ENCODE measurements around the gene NPHP1.
"Not testable (repeated sequence)": the region's sequence is repeated elsewhere in the genome, so short reads cannot be mapped to it uniquely, and the experiment has no call there.

Gene NPHP1

GRCh38 chr2:110157153-110157793, 47.5 kb downstream of the NPHP1 start:
- Histone ChIP-seq H3K27me3 (ENCODE audit: control insufficient read depth, insufficient read depth, low read length, poor library complexity, severe bottlenecking) (no peaks in the 10 kb centered on the region), H3K27ac (ENCODE audit: insufficient read depth, low read depth, low read length, poor library complexity, severe bottlenecking) (no peak overlapping the region), H3K4me1 (ENCODE audit: control insufficient read depth, insufficient read depth, low read length) (no peaks in the 10 kb centered on the region), H3K36me3 (ENCODE audit: control insufficient read depth, insufficient read depth, low read length) (no peaks in the 10 kb centered on the region), H3K4me3 (ENCODE audit: insufficient read depth, low read depth, low read length) (no peak overlapping the region), H3K9me3 (ENCODE audit: control insufficient read depth, low read length) (peaks cover 6% of the 10 kb centered on the region)
- 57 to 58% methylated on average over 3 to 4 of the region's 4 CpGs for WGBS, 2 experiments

- H3K27me3 ChIP-seq (ENCODE audit: control insufficient read depth, insufficient read depth, low read length, poor library complexity, severe bottlenecking); H3K4me1 ChIP-seq (ENCODE audit: control insufficient read depth, insufficient read depth, low read length); H3K27ac ChIP-seq (ENCODE audit: insufficient read depth, low read depth, low read length, poor library complexity, severe bottlenecking); H3K36me3 ChIP-seq (ENCODE audit: control insufficient read depth, insufficient read depth, low read length); H3K4me3 ChIP-seq (ENCODE audit: insufficient read depth, low read depth, low read length); H3K9me3 ChIP-seq (ENCODE audit: control insufficient read depth, low read length): not testable (repeated sequence)
- 92 to 93% methylated on average over 4 of the region's 4 CpGs for WGBS, 2 experiments
Measured at GRCh38 chr2:110154828-110155227, 50.0 kb downstream of the NPHP1 start.

- not testable (repeated sequence) for H3K4me3 ChIP-seq (ENCODE audit: insufficient read depth, low read depth, low read length); H3K4me1 ChIP-seq (ENCODE audit: control insufficient read depth, insufficient read depth, low read length); H3K9me3 ChIP-seq (ENCODE audit: control insufficient read depth, low read length); H3K27ac ChIP-seq (ENCODE audit: insufficient read depth, low read depth, low read length, poor library complexity, severe bottlenecking); H3K27me3 ChIP-seq (ENCODE audit: control insufficient read depth, insufficient read depth, low read length, poor library complexity, severe bottlenecking); H3K36me3 ChIP-seq (ENCODE audit: control insufficient read depth, insufficient read depth, low read length)
- WGBS, 2 experiments = 82 to 91% methylated on average over 2 of the region's 2 CpGs
Measured at GRCh38 chr2:110154188-110154587, 50.6 kb downstream of the NPHP1 start.

- 94 to 96% methylated on average over 2 of the region's 2 CpGs for WGBS, 2 experiments
- no peaks in the 10 kb centered on the region for H3K36me3 ChIP-seq (ENCODE audit: control insufficient read depth, insufficient read depth, low read length)
Measured at GRCh38 chr2:110153416-110153815, 51.4 kb downstream of the NPHP1 start.

GRCh38 chr2:110152943-110153342, 51.9 kb downstream of the NPHP1 start:
- Histone ChIP-seq H3K4me3 (ENCODE audit: insufficient read depth, low read depth, low read length) (no peak overlapping the region), H3K27me3 (ENCODE audit: control insufficient read depth, insufficient read depth, low read length, poor library complexity, severe bottlenecking) (no peaks in the 10 kb centered on the region), H3K9me3 (ENCODE audit: control insufficient read depth, low read length) (peaks cover 6% of the 10 kb centered on the region), H3K27ac (ENCODE audit: insufficient read depth, low read depth, low read length, poor library complexity, severe bottlenecking) (no peak overlapping the region), H3K36me3 (ENCODE audit: control insufficient read depth, insufficient read depth, low read length) (no peaks in the 10 kb centered on the region), H3K4me1 (ENCODE audit: control insufficient read depth, insufficient read depth, low read length) (no peaks in the 10 kb centered on the region)
- 89 to 90% methylated on average over 3 of the region's 3 CpGs for WGBS, 2 experiments

More at GRCh38 chr2:110153416-110153815, 51.4 kb downstream of the NPHP1 start:
- no peaks in the 10 kb centered on the region for H3K4me1 ChIP-seq (ENCODE audit: control insufficient read depth, insufficient read depth, low read length)
- no peak overlapping the region for H3K27ac ChIP-seq (ENCODE audit: insufficient read depth, low read depth, low read length, poor library complexity, severe bottlenecking)
- no peak overlapping the region for H3K4me3 ChIP-seq (ENCODE audit: insufficient read depth, low read depth, low read length)
- H3K9me3 ChIP-seq (ENCODE audit: control insufficient read depth, low read length) = peaks cover 6% of the 10 kb centered on the region
- no peaks in the 10 kb centered on the region for H3K27me3 ChIP-seq (ENCODE audit: control insufficient read depth, insufficient read depth, low read length, poor library complexity, severe bottlenecking)

- H3K4me3 ChIP-seq (ENCODE audit: insufficient read depth, low read depth, low read length) = no peak overlapping the region
- WGBS, 2 experiments = 87 to 89% methylated on average over 5 to 6 of the region's 6 CpGs
Measured at GRCh38 chr2:110149330-110150220, 55.2 kb downstream of the NPHP1 start.

GRCh38 chr2:110146945-110147332, 57.9 kb downstream of the NPHP1 start:
- H3K27me3 ChIP-seq (ENCODE audit: control insufficient read depth, insufficient read depth, low read length, poor library complexity, severe bottlenecking) = no peaks in the 10 kb centered on the region
- no peaks in the 10 kb centered on the region for H3K4me1 ChIP-seq (ENCODE audit: control insufficient read depth, insufficient read depth, low read length)
- 93 to 100% methylated on average over 1 to 2 of the region's 2 CpGs for WGBS, 2 experiments
- H3K9me3 ChIP-seq (ENCODE audit: control insufficient read depth, low read length) = no peaks in the 10 kb centered on the region
- H3K4me3 ChIP-seq (ENCODE audit: insufficient read depth, low read depth, low read length) = no peak overlapping the region
- H3K36me3 ChIP-seq (ENCODE audit: control insufficient read depth, insufficient read depth, low read length) = no peaks in the 10 kb centered on the region
- no peak overlapping the region for H3K27ac ChIP-seq (ENCODE audit: insufficient read depth, low read depth, low read length, poor library complexity, severe bottlenecking)

More at GRCh38 chr2:110149330-110150220, 55.2 kb downstream of the NPHP1 start:
- no peak overlapping the region for H3K27ac ChIP-seq (ENCODE audit: insufficient read depth, low read depth, low read length, poor library complexity, severe bottlenecking)
- H3K27me3 ChIP-seq (ENCODE audit: control insufficient read depth, insufficient read depth, low read length, poor library complexity, severe bottlenecking) = no peaks in the 10 kb centered on the region
- H3K4me1 ChIP-seq (ENCODE audit: control insufficient read depth, insufficient read depth, low read length) = no peaks in the 10 kb centered on the region
- H3K36me3 ChIP-seq (ENCODE audit: control insufficient read depth, insufficient read depth, low read length) = no peaks in the 10 kb centered on the region
- no peaks in the 10 kb centered on the region for H3K9me3 ChIP-seq (ENCODE audit: control insufficient read depth, low read length)

GRCh38 chr2:110146183-110146944, 58.4 kb downstream of the NPHP1 start:
- Histone ChIP-seq H3K27ac (ENCODE audit: insufficient read depth, low read depth, low read length, poor library complexity, severe bottlenecking) (no peak overlapping the region), H3K27me3 (ENCODE audit: control insufficient read depth, insufficient read depth, low read length, poor library complexity, severe bottlenecking) (no peaks in the 10 kb centered on the region), H3K36me3 (ENCODE audit: control insufficient read depth, insufficient read depth, low read length) (no peaks in the 10 kb centered on the region), H3K9me3 (ENCODE audit: control insufficient read depth, low read length) (no peaks in the 10 kb centered on the region), H3K4me3 (ENCODE audit: insufficient read depth, low read depth, low read length) (no peak overlapping the region), H3K4me1 (ENCODE audit: control insufficient read depth, insufficient read depth, low read length) (no peaks in the 10 kb centered on the region)
- 95% methylated on average over 1 to 2 of the region's 2 CpGs for WGBS, 2 experiments

GRCh38 chr2:110143982-110144381, 60.8 kb downstream of the NPHP1 start:
- no peaks in the 10 kb centered on the region for H3K36me3 ChIP-seq (ENCODE audit: control insufficient read depth, insufficient read depth, low read length)
- H3K27me3 ChIP-seq (ENCODE audit: control insufficient read depth, insufficient read depth, low read length, poor library complexity, severe bottlenecking) = no peaks in the 10 kb centered on the region
- no peaks in the 10 kb centered on the region for H3K4me1 ChIP-seq (ENCODE audit: control insufficient read depth, insufficient read depth, low read length)
- H3K9me3 ChIP-seq (ENCODE audit: control insufficient read depth, low read length) = no peaks in the 10 kb centered on the region
- no peak overlapping the region for H3K27ac ChIP-seq (ENCODE audit: insufficient read depth, low read depth, low read length, poor library complexity, severe bottlenecking)
- H3K4me3 ChIP-seq (ENCODE audit: insufficient read depth, low read depth, low read length) = no peak overlapping the region

GRCh38 chr2:110140401-110140800, 64.4 kb downstream of the NPHP1 start:
- H3K4me3 ChIP-seq (ENCODE audit: insufficient read depth, low read depth, low read length) = no peak overlapping the region
- WGBS, 2 experiments = 100% methylated on average over 1 of the region's 1 CpG
- no peaks in the 10 kb centered on the region for H3K4me1 ChIP-seq (ENCODE audit: control insufficient read depth, insufficient read depth, low read length)
- H3K27ac ChIP-seq (ENCODE audit: insufficient read depth, low read depth, low read length, poor library complexity, severe bottlenecking) = no peak overlapping the region
- no peaks in the 10 kb centered on the region for H3K27me3 ChIP-seq (ENCODE audit: control insufficient read depth, insufficient read depth, low read length, poor library complexity, severe bottlenecking)
- no peaks in the 10 kb centered on the region for H3K9me3 ChIP-seq (ENCODE audit: control insufficient read depth, low read length)
- H3K36me3 ChIP-seq (ENCODE audit: control insufficient read depth, insufficient read depth, low read length) = no peaks in the 10 kb centered on the region

Data from ectodermal cell (in vitro differentiated cells).